ENCODE results near the gene TTC36. TPM values are rescaled to one million over a fixed set of nuclear protein-coding genes. Genes with fewer than 3 reads are reported as not detected.
A peak's percentile ranks its signal among the peaks of the same experiment; 100 is the strongest.

The TTC36 gene
- total and polyA plus RNA-seq, 9 of the 15 experiments (the other 6 are each of a cell fraction or from before 2014, with no cell fraction given), result 0.22 to 0.23 TPM; not detected in 7

GRCh38 chr11:118572061-118572980 is 45.0 kb downstream of the TTC36 start, which contains the start of gene ARCN1 (continued):
- TF ChIP-seq PREB (CRISPR knock-in tag; IDR thresholded peaks at IDR 0.05) (0 out of 2 replicates have a peak, but pooled peaks have one; percentile 40), ZNF24 (IDR thresholded peaks at IDR 0.05) (no peak), POLR2A (conservative IDR thresholded peaks at IDR 0.05) (peak; percentile 90), THRA (IDR thresholded peaks at IDR 0.05) (no peak), ZNF444 (CRISPR knock-in tag; IDR thresholded peaks at IDR 0.05) (no peak), ZNF197 (CRISPR knock-in tag; IDR thresholded peaks at IDR 0.05; ENCODE audit: low read depth) (no peak), FOXA3 (CRISPR knock-in tag; conservative IDR thresholded peaks at IDR 0.05 in 1 of 2, IDR thresholded peaks at IDR 0.05 in 1 of 2) (no peak), TBP (optimal IDR thresholded peaks at IDR 0.05; ENCODE audit: low read depth, low read length) (peak; percentile 58), ZNF76 (CRISPR knock-in tag; IDR thresholded peaks at IDR 0.05; ENCODE audit: borderline replicate concordance) (no peak), NR2C2 (CRISPR knock-in tag; IDR thresholded peaks at IDR 0.05) (peak; percentile 93), NR2C2 (tag; IDR thresholded peaks at IDR 0.05) (peak; percentile 99), HLTF (IDR thresholded peaks at IDR 0.05) (peak; percentile 51; the same call in 1 of the 2 replicates), ZNF282 (CRISPR knock-in tag; IDR thresholded peaks at IDR 0.05) (0 out of 2 replicates have a peak, but pooled peaks have one; percentile 65), HCFC1 (IDR thresholded peaks at IDR 0.05; ENCODE audit: low read depth, low read length) (peak; percentile 34; the same call in 1 of the 2 replicates), SREBF1 (IDR thresholded peaks at IDR 0.05; ENCODE audit: borderline replicate concordance, low read depth, low read length) (no peak), HNRNPLL (IDR thresholded peaks at IDR 0.05; ENCODE audit: low read depth, low read length, poor library complexity, severe bottlenecking) (peak; percentile 27), ZNF280A (IDR thresholded peaks at IDR 0.05; ENCODE audit: low read depth, partially characterized antibody) (no peak), TCF3 (CRISPR knock-in tag; IDR thresholded peaks at IDR 0.05) (no peak), ZBTB33 (CRISPR knock-in tag; IDR thresholded peaks at IDR 0.05) (0 out of 2 replicates have a peak, but pooled peaks have one; percentile 9), NRF1 (conservative IDR thresholded peaks at IDR 0.05 in 1 of 2, IDR thresholded peaks at IDR 0.05 in 1 of 2) (no peak), TAF9B (IDR thresholded peaks at IDR 0.05; ENCODE audit: partially characterized antibody) (peak; percentile 83), TAF7 (tag; IDR thresholded peaks at IDR 0.05) (peak; percentile 72; the same call in 1 of the 2 replicates)
